MM.1S (cell line): Measurements from ENCODE around the gene METAP1D.

ENCODE experiments used
- DNase-seq: peaks from one replicate; pipeline ENCODE4 v3.0.0-alpha.2; 2015
- H2AFZ ChIP-seq: fragments of 300-600 bp; sonication (generic); 2 replicates; pipeline ENCODE4 v1.6.0; 2016; ENCODE audit warnings: antibody characterized with exemption, low read length
- H3F3A ChIP-seq: fragments of 300-600 bp; sonication (generic); 2 replicates; pipeline ENCODE4 v1.6.1; 2016; ENCODE audit warnings: mild to moderate bottlenecking, antibody characterized with exemption, low read length, moderate library complexity, mixed read lengths; ENCODE audit not compliant: insufficient read depth
- H3K27ac ChIP-seq: fragments of 300-600 bp; sonication (generic); 2 replicates; pipeline ENCODE4 v1.5.1; 2016; ENCODE audit warnings: mild to moderate bottlenecking, low read length
- H3K27me3 ChIP-seq: fragments of 300-600 bp; sonication (generic); replicated peaks from 2 replicates; pipeline ENCODE4 v1.6.0; 2016; ENCODE audit warnings: low read length; ENCODE audit not compliant: insufficient read depth
- H3K36me3 ChIP-seq: fragments of 300-600 bp; sonication (generic); replicated peaks from 2 replicates; pipeline ENCODE4 v1.6.1; 2016; ENCODE audit warnings: mild to moderate bottlenecking, low read length, mixed read lengths; ENCODE audit not compliant: insufficient read depth
- H3K4me1 ChIP-seq: fragments of 300-600 bp; sonication (generic); 2 replicates; pipeline ENCODE4 v1.6.1; 2016; ENCODE audit warnings: low read length, mixed read lengths
- H3K4me2 ChIP-seq: fragments of 300-600 bp; sonication (generic); 2 replicates; pipeline ENCODE4 v1.6.0; 2016; ENCODE audit warnings: low read depth, low read length
- H3K4me3 ChIP-seq: fragments of 300-600 bp; sonication (generic); 2 replicates; pipeline ENCODE4 v1.5.1; 2016; ENCODE audit warnings: low read length, mixed read lengths
- H3K79me2 ChIP-seq: fragments of 300-600 bp; sonication (generic); 2 replicates; pipeline ENCODE4 v1.6.1; 2016; ENCODE audit warnings: mixed run types, low read length, mixed read lengths
- H3K9ac ChIP-seq: fragments of 300-600 bp; sonication (generic); 2 replicates; pipeline ENCODE4 v1.6.1; 2016; ENCODE audit warnings: low read length, mixed read lengths
- H3K9me2 ChIP-seq: fragments of 300-600 bp; sonication (generic); replicated peaks from 2 replicates; pipeline ENCODE4 v1.6.1; 2016; ENCODE audit warnings: mild to moderate bottlenecking, low read length, mixed read lengths; ENCODE audit not compliant: insufficient read depth
- H3K9me3 ChIP-seq: fragments of 300-600 bp; sonication (generic); replicated peaks from 2 replicates; pipeline ENCODE4 v1.6.1; 2016; ENCODE audit warnings: mild to moderate bottlenecking, low read length, mixed read lengths; ENCODE audit not compliant: insufficient read depth
- H4K20me1 ChIP-seq: fragments of 300-600 bp; sonication (generic); 2 replicates; pipeline ENCODE4 v1.6.1; 2016; ENCODE audit warnings: mild to moderate bottlenecking, low read length, moderate library complexity, mixed read lengths; ENCODE audit not compliant: insufficient read depth
- EZH2 ChIP-seq: fragments of 300-600 bp; sonication (generic); optimal IDR thresholded peaks from 2 replicates; pipeline ENCODE3; 2017; ENCODE audit warnings: low read depth, mild to moderate bottlenecking, antibody characterized with exemption, low read length, mixed read lengths
- EZH2phosphoT487 ChIP-seq: fragments of 300-600 bp; sonication (generic); IDR thresholded peaks from 2 replicates; pipeline ENCODE4 v1.6.1; 2018; ENCODE audit warnings: antibody characterized with exemption, low read length
- TF ChIP-seq, protein P1 (sequence below): fragments of 300-600 bp; sonication (generic); IDR thresholded peaks from 2 replicates; pipeline ENCODE4 v1.5.1; 2016; ENCODE audit warnings: antibody characterized with exemption, low read length, mixed read lengths

The METAP1D gene

GRCh38 chr2:172107690-172108586 is 108.2 kb downstream of the METAP1D start:
- Histone ChIP-seq H4K20me1 (no peaks in the 10 kb centered on the region), H3K4me1 (0 out of 2 replicates have a peak, but pooled peaks cover 10% of the 10 kb centered on the region), H3F3A (no peaks in the 10 kb centered on the region), H3K27me3 (peaks cover 11% of the 10 kb centered on the region), H3K4me3 (no peak overlapping the region), H3K9me2 (no peaks in the 10 kb centered on the region), H2AFZ (no peak overlapping the region), H3K9me3 (no peaks in the 10 kb centered on the region), H3K27ac (no peak overlapping the region), H3K9ac (no peak overlapping the region), H3K36me3 (no peaks in the 10 kb centered on the region), H3K79me2 (no peaks in the 10 kb centered on the region), H3K4me2 (no peak overlapping the region)
- no peak for DNase-seq
- no peak for TF ChIP-seq EZH2phosphoT487
- TF ChIP-seq, protein P1, sequence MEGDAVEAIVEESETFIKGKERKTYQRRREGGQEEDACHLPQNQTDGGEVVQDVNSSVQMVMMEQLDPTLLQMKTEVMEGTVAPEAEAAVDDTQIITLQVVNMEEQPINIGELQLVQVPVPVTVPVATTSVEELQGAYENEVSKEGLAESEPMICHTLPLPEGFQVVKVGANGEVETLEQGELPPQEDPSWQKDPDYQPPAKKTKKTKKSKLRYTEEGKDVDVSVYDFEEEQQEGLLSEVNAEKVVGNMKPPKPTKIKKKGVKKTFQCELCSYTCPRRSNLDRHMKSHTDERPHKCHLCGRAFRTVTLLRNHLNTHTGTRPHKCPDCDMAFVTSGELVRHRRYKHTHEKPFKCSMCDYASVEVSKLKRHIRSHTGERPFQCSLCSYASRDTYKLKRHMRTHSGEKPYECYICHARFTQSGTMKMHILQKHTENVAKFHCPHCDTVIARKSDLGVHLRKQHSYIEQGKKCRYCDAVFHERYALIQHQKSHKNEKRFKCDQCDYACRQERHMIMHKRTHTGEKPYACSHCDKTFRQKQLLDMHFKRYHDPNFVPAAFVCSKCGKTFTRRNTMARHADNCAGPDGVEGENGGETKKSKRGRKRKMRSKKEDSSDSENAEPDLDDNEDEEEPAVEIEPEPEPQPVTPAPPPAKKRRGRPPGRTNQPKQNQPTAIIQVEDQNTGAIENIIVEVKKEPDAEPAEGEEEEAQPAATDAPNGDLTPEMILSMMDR = no peak

GRCh38 chr2:172108587-172108930 is 108.8 kb downstream of the METAP1D start:
- Histone ChIP-seq H3F3A (no peaks in the 10 kb centered on the region), H4K20me1 (no peaks in the 10 kb centered on the region), H3K27me3 (peaks cover 11% of the 10 kb centered on the region), H3K9me2 (no peaks in the 10 kb centered on the region), H3K4me2 (no peak overlapping the region), H3K9ac (no peak overlapping the region), H2AFZ (no peak overlapping the region), H3K9me3 (no peaks in the 10 kb centered on the region), H3K4me3 (no peak overlapping the region), H3K36me3 (no peaks in the 10 kb centered on the region), H3K4me1 (0 out of 2 replicates have a peak, but pooled peaks cover 8% of the 10 kb centered on the region), H3K79me2 (no peaks in the 10 kb centered on the region), H3K27ac (no peak overlapping the region)
- TF ChIP-seq EZH2 (no peak), EZH2phosphoT487 (no peak)
- TF ChIP-seq, protein P1 = no peak
- DNase-seq = no peak

- H3K27me3 ChIP-seq = peaks cover 11% of the 10 kb centered on the region
- no peaks in the 10 kb centered on the region for H3K4me1 ChIP-seq
- H4K20me1 ChIP-seq = no peaks in the 10 kb centered on the region
- H3K79me2 ChIP-seq = no peaks in the 10 kb centered on the region
- no peak overlapping the region for H3K9ac ChIP-seq
- no peak overlapping the region for H3K4me2 ChIP-seq
- H2AFZ ChIP-seq = no peak overlapping the region
- no peak for DNase-seq
- TF ChIP-seq EZH2phosphoT487 (no peak), EZH2 (no peak)
- TF ChIP-seq, protein P1 = no peak
- no peak overlapping the region for H3K27ac ChIP-seq
- H3K9me3 ChIP-seq = no peaks in the 10 kb centered on the region
- no peaks in the 10 kb centered on the region for H3F3A ChIP-seq
- H3K9me2 ChIP-seq = no peaks in the 10 kb centered on the region
- no peak overlapping the region for H3K4me3 ChIP-seq
- H3K36me3 ChIP-seq = no peaks in the 10 kb centered on the region
These were observed 109.7 kb downstream of the METAP1D start for GRCh38 chr2:172109256-172109987.
